IPS DF 4.7 (cell line): ENCODE data around the gene SSX2IP.
"Not testable (repeated sequence)": the region's sequence is repeated elsewhere in the genome, so short reads cannot be mapped to it uniquely, and the experiment has no call there.

Experiments
- DNase-seq: peaks from one replicate; pipeline ENCODE4 v3.0.0-alpha.2; 2013; ENCODE audit warnings: low spot score; ENCODE audit errors: extremely low read depth

The SSX2IP gene

DNA sequence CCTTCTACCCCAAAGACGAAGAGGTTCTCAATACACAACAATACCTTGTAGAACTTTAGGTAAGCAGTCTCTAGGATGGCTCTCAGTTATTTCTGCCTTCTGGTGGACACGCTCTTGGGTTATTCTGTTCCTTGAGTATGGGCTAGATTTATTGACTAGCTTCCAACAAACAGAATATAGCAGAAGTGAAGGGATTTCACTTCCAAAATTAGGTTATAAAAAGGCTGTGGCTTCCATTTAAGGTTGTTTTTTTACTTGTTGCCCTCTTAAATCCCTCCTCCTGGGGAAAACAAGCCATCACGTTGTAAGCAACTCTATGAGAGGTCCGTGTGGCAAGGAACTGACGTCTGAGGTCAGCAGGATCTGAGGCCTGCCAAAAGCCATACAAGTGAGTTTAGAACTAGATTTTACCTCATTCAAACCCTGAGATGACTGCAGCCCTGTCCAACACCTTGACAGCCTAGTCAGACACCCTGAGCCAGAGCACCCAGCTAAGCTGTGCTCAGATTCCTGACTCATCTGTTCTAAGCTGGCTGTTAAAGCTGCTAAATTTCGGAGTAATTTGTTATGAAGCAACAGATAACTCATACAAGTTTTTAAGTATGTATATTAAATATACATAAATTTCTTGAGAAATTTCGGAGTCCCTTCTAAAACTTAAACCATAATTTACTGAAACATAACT, 12.7 kb downstream of the SSX2IP start:
- DNase-seq: no peak

DNA sequence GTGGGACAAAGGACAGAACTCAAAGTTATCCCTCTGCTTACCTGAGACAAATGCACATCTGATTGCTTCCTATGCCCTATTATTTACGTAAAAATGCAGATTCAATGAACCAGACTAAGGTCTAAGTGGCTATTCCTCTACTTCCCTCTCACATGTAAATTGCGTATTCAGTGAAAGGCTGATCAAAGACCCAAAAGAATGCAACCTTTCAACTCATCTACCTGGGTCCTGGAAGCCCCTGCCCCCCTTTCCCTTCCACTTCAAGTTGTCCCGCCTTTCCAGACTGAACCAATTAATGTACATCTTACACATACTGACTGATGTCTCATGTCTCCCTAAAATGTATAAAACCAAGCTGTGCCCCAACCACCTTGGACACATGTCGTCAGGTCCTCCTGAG, 14.6 kb downstream of the SSX2IP start:
- DNase-seq: peak; percentile 46

DNA sequence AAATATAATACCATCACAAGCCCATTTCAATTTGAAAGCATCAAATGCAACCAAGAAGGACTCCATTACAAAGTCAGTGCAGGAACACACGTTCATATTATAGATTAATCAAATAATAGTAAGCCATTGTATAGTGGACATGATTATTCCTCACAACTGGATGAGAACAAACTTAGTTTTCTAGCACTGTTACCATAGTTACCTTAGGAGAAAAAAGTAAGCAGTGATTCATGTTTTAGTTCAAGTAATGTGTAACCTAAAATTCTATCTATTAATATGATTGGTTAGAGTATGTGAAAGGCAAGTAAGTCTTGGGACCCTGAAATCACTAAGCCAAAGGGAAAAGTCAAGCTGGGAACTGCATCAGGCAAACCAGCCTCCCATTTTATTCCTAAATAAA, 15.2 kb downstream of the SSX2IP start:
- DNase-seq: no peak

DNA sequence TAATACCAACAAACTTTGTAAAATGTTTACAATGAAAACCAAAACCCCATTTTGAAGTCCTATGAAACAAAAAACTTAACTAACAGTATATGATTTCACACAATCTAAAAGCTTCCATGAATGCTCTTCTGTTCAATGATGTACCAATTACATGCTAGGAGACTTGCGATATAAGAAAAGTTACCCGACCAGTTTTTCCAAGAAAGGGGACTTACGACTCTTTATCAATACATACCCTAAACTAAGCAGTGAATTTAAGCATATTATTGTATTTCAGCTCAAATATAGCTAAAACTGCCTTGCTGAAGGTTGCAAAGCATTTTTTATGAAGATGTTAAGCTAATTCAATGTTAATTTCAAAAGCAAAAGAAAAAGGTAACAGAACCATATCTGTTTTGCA, 15.6 kb downstream of the SSX2IP start:
- DNase-seq: no peak

DNA sequence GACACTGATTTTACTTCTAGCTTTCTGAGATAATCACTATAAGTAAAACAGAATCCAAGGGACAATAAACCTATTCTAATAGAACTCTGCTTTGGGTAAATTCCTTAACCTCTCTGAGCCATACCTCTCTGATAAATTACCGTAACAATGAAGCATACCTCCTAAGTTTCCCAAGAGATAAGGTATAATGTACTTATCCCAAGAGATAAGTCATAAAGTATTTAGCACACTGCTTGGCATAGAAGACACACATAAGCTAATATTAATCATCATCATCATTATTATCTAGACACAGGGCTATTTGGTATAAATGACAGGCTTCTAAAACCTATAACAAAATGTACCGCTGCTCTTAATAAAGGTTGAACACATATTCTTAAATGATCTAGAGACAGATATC, 16.2 kb downstream of the SSX2IP start:
- no peak for DNase-seq

DNA sequence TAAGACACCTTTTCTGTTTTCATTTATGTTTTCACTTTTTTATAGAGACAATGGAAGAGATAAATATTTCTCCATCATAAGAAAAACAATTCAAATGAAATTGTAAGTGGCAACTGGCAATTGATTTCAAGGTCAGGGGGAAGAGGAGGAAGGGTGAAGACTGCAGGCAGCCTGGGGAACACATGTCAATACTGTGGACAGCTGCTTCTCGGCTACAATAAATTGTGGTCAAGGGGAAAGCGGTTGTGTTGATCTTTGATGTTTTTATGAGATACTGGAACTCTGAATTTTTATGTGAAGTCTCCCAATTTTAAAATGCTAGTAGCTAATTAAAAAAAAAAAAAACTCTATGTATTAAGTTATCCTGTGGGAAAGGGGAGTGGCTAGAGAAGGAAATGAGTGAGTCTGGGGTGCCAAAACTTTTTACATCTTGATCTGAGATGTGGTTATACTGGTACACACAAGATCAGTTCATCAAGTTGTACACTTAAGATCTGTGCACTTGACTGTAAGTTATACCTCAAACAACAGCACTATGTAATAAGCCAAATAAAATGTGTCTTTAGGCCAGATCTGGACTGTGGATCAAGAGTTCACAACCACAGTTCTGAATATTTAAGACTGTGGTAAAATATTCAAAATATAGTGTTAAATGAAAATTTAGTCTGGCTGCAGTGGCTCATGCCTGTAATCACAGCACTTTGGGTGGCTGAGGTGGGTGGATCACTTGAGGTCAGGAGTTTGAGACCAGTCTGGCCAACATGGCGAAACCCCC, 18.0 kb downstream of the SSX2IP start:
- no peak for DNase-seq

DNA sequence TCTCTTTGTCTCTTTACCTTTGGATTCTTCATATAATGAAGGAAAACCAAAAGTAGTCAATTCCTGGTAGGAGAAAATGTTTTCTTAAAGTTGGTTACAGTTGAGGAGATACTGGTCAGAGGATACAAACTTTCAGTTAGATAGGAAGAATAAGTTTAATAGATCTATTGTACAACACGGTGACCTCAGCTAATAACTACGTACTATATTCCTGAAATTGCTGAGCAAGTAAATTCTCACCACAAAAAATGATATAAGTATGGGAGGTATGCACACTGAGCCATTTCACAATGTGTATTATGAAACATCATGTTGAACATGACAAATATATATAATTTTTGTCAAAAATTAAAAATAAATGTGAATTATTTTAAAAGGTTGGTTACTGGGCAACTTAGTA, 20.4 kb downstream of the SSX2IP start:
- no peak for DNase-seq

DNA sequence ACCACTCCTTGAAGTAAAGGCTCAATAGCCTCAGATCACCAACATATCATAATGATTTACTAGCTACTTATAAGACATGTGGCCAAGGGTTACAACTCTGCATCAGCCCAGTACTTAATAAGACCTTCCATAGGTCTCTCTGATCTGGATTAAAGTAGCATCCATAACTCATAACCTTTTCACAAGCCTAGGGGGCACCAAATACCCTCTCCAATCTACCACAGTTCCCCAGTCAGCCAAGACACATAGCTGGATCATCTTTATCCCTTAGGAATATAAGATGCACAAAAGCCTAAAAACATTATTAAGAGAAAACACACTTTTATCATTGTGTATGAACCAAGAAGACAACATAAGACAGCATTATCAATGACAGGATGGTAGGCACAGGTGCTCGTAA, 22.1 kb downstream of the SSX2IP start:
- DNase-seq: no peak

DNA sequence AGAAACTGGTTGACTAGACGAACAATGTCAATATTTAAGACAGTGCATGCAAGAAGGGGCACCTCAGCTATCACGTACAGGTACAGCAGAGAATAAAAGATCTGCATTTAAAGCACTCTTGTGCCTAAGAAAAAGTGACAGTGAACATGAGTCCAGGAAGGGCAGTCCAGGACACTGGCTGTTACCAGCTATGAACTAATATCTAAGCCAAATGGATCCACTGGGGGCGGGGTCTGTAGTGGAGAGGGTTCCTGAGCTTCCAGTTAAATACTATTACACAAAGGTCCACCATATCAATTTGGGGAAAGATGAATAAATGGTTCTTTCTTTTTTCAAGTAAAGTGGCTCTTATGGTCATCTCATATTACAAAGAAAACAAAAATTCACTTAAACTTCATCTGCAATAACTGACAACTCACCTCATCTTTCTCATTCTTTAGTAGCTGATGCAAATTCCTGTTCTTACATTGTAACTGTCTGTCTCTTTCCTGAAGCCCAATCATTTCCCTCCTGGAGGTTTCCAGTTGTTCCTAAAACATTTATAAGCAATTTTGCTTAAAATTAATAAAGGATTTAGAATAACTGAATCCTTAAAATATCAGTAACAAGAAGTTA, 24.5 kb downstream of the SSX2IP start:
- no peak for DNase-seq

DNA sequence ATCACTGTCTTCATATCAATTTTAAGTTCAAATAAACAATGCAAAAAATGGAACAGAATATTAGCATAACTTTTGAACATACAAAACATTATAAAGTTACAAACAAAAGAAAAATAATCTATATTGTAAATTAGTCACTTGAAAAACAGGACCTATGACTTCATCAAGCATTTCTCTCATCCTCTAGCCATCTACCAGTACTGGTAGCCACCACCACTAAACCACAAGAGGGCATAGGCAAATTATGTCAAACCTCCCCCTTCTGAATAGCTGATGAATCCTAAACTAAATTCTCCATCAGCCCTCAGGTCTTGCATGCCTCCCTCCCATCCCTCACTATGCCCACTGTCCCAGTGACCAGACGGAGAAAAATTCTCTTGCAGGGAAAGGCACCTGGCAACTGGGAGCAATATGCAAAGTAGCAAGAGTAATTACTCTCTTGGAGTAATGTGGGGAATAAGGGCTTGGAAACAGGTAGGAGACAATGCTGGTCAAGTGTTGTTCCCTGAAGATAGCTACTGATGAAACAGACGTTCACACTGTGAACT, 37.1 kb downstream of the SSX2IP start:
- DNase-seq: no peak

DNA sequence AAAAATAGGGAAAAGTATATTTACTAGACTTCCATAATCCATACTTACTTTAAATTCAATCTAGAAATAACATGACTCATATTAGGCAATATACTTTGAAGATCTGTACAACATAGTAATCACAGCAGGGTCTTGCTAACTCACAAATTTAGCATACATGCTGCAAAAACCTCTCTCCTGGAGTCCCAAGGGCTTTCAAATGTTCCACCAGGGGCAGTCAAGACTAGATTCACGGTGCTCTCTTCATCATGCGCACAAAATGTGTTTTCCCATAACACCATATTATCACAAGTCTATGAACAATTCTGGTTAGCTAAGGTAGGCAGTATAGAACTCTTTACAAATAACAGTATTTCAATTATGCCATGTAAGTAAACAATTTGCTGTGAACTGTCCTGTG, 45.8 kb downstream of the SSX2IP start:
- DNase-seq: no peak

DNA sequence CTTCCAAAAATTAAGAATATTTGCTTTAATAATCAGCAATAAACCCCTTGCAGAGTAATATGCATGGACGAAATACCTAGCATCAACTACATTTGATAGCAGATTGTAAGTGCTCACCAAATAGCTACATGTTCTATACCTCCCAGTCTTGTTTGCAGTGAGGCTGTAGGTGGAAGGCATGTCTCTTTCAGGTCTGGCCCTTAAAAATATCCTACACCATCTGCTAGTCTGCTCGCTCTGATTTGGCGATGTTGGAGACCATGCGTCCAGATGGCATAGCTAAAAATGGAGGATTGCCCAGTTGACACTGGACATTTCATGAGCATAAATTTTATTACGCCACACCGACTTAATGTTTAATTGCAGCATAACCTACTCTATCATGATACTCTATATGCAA, 47.1 kb downstream of the SSX2IP start:
- DNase-seq: no peak

DNA sequence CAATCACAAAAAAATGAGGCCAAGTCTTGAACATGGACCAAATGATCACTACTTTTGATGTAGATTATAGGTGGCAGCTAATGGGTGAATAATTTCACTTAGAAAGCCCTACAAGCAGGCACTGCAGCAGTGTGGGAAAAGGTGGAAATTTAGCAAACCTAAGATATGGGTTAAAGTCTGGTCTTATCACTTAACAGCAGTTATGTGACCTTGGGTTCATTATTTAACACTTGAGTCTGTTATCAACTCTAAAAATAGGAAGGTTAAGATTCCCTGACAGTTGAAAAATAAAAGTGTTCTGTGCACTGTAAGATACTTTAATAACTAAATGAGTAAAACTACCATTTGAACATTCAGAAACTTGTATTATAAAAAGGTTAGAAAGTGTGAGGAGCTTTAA, 47.5 kb downstream of the SSX2IP start:
- no peak for DNase-seq

DNA sequence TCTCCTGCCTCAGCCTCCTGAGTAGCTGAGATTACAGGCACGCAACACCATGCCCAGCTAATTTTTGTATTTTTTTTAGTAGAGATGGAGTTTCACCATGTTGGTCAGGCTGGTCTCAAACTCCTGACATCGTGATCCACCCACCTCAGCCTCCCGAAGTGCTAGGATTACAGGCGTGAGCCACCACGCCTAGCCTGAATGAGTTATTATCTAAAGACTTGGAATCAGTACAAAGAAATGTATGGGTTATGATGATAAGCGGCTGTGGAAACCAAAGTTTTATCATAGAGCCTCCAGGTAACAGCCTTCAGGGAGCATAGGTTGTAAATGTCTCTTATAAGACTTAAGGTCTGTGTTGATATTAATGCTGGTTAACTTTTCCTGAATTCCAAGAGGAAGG, 50.5 kb downstream of the SSX2IP start:
- DNase-seq: not testable (repeated sequence)

DNA sequence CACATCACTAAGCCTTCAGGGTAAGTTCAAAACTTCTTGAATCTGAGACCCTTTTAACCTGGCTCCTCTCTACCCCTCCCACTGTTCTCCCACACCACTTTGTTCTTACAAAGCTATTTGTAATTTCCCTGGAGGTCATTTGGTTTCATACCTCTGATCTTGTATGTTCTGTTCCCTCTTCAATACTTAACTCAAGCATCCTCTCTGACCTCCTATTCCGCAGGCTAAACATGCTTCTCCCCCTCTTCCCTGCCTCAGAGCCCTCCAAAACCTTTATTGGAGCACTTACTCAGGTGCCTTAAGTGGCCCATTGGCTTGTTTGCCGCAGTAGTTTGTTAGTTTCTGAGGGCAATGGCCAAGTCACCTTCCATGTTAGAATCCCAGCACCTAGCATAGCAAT, 54.8 kb downstream of the SSX2IP start:
- DNase-seq: no peak

DNA sequence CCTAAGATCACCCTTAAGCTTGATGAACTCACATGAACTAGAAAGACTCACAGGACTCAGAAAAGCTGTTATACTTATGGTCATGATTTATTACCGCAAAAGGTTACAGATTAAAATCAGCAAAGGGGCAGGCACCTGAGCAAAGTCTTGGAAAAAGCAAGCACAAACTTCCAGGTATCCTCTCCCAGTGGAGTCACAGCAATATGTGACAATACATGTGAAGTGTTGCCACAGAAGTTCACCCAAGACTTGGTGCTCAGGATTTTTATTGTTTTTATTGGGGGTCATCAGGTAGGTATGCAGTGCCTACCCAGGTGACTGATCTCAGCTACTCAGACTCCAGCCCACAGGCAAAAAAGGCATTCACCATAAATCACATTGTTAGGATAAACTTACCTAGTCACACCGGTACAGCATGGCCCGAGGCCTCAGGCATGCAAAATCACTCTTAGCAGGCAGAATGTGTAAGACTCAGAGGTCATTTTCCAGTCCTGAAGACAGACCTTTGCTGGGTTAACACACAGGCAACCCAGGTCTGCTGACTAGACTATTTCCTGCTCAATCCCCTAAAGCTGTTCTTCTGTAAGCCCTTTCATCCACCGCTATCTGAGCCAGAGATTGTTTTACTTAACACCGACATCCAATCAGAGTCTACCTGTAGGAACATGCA, 55.6 kb downstream of the SSX2IP start:
- no peak for DNase-seq

DNA sequence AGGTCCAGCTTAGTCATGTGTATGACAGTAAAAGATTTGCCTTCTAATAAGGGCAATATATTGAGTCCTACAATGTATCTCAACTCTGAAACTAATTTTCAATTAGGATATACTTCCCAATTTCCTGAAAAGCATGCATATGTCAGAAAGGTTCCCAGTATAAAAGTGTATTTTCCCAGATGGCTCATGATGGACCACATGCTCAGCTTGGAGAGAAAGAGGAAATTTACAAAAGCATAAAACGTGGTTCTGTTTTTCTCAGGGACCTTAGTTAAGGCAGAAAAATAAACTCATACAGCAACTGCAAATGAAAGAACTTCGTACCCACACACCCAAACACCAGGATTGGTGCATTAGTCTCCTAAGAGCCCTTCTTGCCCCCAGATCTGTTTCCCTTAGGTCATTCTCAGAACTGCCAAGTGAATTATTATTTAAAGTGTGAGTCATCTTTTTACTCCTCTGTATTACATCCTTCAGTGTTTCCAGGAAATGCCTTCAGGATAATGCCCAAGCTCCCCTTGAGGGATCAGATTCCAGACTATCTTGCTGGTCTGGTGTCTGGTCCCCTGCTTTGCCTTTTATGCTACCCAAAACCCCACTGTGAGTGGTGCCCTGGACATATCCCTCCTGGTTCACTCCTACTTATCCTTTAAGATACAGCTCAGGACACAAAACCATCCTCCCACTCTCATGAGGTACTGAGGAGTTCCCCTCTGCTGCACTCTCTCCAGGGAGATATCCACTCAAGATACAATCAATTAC, 57.4 kb downstream of the SSX2IP start:
- DNase-seq: no peak

DNA sequence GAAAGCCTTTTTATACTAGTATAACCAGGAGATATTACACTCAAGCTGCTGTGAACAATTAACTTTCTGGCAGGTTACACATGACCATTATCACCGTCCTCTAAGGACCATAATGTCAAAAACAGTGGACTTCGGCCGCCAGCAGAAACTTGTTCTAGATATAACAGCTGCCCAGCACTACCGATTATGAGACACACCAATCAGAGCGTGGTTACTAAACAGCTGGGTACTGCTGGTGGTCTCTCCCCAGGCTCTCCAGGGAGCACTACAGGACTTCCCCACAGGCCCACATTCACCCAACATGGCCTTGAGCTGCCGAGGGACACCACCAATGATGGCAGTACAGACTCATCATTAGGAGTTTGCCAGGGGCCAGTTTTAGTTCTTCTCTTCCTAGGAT, 58.1 kb downstream of the SSX2IP start:
- no peak for DNase-seq

DNA sequence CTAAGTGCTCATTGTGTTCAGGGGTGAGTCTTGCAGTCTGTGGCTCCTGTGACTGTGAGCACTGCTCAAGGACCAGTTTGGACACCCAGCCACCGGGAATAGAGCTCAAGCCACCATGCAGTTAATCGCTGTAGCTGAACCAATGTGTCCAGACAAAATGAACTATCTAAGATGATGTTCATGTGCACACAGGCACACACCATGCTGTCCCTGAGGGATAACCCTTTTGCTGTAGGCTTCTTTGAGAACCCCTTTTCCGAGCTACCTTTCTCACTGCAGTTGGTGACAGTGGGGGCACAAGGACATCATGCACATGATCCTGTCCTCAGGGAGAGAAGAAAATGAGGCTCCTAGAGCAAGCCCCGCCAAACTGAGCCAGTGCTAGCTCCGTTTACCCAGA, 65.4 kb downstream of the SSX2IP start:
- DNase-seq: no peak

DNA sequence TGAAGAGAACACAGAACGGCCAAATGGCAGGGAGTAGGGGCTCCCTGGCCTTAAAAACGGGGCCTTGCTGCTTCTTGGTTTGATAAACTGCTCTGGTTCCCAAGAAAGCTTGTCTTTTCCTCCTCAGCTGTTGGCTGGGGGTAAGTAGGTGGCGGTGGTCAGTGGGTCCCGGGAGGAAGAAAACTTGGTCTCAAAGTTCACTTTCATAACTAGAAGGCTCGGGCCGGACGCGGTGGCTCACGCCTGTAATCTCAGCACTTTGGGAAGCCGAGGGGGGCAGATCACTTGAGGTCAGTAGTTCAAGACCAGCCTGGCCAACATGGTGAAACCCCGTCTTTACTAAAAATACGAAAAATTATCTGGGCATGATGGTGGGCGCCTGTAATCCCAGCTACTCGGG, 68.7 kb downstream of the SSX2IP start:
- no peak for DNase-seq

DNA sequence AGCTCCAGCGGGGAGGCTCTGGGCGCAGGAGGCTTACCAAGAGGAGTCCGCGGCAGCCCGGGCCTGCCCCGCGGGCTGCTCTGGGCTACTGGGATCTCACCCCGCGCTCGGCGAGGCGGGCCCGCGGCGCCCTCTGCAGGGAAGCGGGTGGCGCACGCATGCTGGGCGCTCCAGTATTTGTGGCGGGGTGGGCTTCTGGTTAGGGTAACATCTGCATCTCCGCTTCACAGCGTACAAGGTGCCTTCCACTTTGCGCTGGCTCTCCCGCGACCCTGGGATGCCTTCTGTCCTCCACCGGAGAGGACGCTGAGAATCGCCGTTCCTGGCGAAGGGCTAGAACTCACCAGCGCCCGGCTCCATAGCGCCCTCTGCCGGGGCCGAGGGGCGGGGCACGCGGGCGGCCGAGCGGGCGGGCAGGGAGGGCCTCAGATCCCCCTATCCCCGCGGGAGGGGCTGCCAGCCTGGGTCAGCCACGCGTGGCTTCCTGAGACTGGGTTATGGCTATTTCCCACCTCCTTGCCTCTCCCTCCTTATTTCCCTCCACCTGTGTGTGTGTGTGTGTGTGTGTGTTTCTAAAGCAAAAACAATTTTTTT, 69.4 kb downstream of the SSX2IP start:
- DNase-seq: no peak
